GM18907 (cell line): ENCODE results near the gene NR6A1.

Experiments used
- ATAC-seq: cut with Tn5 transposase; IDR thresholded peaks from one replicate; pipeline ENCODE4 v1.9.1; 2021; ENCODE audit warnings: mild to moderate bottlenecking, moderate library complexity; ENCODE audit not compliant: unreplicated experiment

Gene NR6A1

DNA sequence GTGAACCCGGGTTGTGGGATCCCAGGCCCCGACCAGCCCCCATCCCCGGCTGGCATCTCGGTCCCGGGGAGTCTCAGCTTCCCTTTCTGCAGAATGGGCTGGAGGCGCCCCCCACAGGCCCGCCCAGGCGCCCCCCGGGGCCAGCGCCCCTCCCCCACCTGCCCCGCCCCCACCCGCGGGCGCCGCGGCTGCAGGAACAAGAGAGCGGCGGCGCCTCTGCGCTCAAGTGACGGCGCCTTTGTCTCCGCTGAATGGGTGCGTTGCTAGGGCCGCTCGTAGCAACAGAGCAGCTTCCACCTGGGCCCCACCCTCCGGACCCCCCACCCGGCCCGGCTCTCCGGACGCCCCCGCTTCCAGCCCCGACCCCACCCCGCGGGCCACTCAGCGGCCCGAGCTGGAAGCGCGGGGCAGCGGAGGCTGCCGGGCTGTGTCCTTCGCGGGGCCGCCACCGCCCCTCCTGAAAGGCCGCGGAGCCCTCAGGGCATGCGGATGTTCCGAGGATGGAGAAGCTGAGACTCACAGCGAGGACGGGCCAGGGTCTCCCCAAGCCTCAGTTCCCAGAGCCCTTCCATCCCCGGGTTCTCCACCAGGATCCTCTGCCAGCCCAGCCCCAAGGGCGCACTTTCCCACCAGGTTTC is 293.3 kb downstream of the NR6A1 start:
- ATAC-seq = no peak

DNA sequence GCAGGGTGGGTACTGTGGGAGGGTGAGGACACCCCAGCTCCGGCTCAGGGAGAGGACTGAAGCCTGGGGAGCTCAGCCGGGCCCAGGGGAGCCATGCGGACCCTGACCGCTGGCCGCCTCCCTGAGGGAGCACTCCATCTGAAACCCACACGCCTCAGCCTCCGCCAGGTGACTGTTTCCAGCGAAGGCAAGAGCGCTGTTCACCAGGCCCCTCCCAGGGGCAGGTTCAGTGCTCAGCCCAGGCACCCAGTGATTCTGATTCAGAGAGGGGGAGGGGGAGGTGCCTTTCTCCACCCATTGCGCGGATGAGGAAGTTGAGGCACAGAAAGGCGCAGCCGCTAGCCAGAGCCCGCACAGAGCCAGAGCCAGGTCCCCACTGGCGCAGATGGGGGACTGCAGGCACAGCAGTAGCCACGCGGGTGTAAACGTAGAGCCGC is 293.9 kb downstream of the NR6A1 start:
- no peak for ATAC-seq

DNA sequence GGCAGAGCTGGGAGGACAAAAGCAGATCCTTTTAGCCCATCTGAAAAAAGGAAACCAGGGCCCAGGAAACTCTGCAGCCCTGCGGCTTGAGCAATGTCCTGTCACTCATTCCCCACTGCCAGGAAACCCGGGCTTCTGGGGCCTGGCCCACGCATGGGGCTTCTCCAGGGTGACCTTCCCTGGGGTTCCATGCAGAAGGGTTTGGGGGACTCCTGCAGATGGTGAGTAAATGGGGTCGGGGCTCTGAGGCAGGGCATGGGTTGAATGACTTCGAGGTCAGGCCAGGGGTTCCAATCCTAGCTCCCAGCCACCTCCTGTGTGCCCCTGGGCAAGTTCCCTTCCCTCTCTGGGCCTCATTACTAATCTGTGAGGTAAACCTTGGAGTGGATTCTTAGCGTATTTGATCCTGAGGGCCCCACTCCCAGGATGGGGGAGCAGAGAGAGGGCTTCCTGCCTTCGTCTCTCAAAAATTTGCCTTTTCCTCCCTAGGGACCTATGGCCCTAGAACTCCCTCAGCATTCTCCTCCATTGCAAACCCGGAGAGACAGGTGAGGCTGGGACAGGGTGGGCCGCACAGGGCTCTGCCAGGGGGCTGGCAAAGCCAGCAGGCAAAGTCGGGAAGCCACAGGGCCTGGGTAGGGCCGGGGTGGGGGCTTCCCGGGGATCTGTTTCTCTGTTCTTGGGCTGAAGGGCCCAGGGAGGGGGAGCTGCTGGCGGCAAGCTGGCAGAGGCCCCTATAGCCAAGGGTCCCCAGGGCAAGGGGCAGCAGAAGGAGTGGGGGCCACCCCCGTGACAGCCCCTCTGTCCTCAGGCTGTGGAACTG is 295.0 kb downstream of the NR6A1 start:
- no peak for ATAC-seq

DNA sequence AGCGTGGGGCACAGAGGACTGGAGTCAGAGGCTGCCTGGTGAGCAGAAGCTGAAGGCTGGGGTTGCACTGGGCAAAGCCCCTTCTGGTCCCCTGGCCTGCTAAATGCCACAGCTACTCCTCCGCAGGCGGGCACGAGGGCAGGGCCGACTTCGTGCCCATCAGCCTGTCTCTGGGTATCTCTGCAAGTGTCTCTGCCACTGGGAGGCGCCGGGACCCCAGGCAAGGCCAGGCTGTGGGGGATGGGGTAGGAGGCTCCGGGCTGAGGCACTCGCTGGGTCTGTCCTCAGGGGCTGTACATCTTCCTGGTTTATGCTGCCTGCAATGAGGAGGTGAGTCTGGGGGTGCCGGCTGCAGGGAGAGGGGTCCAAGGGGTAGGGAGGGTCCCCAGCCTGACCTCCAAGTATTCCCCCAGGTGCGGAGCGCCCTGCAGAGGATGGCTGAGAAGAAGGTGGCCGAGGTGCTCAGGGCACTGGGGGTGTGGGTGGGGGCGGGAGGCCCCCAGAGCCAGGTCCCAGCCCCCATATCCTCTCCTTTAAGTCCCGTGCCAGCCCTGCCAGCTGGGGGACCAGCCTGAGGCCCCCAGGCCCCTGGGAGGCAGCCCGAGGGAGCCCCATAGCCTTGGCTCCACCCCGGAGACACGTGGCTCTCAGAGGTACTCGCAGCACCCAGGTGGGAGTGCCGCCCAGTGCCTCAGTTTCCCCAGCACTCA is 295.8 kb downstream of the NR6A1 start:
- ATAC-seq = no peak

DNA sequence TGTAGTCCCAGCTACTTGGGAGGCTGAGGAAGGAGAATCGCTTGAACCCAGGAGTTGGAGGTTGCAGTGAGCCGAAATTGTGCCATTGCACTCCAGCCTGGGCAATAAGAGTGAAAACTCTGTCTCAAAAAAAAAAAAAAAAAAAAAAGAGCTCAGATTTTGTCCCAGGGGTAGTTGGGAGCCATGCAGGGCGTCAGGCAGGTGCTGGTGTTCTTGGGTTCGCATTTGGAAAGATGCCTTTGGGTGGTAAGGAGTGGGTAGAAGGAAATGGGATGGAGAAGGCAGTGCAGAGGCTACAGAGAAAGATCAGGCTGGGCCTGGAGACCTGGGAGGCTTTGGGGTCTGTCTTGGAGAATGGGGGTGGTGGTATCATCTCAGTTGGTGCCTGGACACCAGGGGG is 297.0 kb downstream of the NR6A1 start:
- no peak for ATAC-seq

DNA sequence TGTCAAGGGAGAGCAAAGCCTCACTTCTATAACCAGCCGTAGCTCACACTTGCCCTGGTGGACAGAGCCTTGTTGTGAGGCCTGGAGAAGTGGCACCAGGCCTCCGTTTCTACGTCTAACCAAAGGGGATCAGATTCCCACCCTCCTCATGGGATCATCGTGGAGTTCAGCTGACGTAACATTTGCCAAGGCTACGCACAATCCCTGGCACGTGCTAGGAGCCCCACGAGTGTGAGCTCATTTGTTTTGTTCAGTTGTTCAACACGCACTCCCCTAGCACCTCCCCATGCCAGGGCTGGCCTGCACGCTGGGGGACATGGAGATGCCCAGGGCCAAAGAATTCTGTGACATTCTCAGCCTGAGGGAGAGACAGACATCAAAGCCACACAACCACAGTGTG is 297.8 kb downstream of the NR6A1 start:
- no peak for ATAC-seq

DNA sequence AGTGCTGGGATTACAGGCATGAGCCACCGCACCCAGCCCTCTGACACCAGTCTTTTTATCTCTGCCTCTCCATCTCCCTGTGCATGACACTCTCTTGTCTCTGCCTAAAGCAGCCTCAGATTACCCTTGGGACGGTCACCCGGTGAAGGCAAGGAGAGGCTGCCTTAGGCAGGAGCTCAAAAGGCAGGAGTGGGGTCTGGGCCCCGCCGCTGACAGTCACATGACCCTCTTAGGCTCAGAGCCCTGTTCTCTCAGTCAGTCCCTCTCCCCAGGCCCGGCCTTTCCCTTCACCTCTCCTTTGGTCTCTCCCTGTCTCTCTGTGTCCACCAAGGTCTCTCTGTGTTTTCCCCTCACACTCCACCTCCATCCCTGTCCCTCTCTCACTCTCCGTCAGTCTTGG is 298.3 kb downstream of the NR6A1 start:
- ATAC-seq = no peak

DNA sequence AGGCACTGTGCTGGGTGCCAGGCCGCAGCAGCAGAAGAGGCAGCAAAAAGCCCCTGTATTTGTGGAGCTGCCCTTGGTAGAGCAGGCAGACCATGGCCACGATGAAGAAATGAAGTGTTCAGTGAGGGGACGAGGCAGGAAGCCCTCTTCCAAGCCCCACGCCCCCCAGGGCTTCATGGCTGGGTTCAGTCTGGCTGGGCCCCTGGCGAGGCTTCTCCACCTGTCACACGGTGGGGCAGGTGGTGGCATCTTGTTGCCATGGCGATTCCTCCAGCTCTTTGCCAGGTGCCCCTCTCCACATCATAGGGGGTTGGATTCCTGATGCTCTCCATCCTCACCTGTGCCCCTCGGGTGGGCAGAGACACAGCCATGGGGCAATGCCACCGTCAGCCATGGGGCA is 299.4 kb downstream of the NR6A1 start:
- ATAC-seq = no peak

DNA sequence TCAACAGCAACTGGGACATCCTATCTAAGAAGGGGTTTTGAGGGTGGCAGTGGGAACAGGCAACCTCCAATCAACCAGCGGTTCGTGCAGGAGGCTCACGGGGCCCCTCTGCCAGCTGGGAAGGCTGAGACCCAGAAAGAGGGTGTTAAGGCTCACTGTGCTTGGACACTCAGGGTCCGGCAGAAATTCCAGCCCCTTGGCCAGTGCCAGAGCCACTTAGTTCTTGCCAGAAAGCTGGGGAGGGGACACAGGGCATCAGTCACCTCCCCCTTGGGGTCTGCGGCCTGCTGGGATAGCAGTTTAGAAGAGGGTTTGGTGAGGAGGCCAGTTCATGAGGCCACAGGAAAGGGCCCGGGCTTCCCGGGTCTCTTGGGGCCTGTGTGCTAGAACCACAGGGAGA is 300.4 kb downstream of the NR6A1 start:
- ATAC-seq = no peak

DNA sequence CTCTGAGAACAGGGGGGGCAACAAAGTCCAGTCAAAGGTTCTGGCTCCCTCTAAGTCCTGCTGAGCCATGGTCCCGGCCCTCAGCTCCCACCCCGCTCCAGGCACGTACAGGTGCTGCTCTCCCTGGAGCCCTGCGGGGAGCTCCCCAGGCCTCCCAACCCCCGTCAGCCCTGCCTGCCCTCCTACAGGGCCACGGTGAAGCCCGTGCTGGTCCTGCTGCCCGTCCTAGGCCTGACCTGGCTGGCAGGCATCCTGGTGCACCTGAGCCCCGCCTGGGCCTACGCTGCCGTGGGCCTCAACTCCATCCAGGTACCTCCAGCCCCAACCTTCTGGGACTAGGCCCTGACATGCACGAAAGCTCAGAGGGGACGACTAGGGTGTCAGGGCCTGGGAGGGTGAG is 300.8 kb downstream of the NR6A1 start:
- no peak for ATAC-seq

DNA sequence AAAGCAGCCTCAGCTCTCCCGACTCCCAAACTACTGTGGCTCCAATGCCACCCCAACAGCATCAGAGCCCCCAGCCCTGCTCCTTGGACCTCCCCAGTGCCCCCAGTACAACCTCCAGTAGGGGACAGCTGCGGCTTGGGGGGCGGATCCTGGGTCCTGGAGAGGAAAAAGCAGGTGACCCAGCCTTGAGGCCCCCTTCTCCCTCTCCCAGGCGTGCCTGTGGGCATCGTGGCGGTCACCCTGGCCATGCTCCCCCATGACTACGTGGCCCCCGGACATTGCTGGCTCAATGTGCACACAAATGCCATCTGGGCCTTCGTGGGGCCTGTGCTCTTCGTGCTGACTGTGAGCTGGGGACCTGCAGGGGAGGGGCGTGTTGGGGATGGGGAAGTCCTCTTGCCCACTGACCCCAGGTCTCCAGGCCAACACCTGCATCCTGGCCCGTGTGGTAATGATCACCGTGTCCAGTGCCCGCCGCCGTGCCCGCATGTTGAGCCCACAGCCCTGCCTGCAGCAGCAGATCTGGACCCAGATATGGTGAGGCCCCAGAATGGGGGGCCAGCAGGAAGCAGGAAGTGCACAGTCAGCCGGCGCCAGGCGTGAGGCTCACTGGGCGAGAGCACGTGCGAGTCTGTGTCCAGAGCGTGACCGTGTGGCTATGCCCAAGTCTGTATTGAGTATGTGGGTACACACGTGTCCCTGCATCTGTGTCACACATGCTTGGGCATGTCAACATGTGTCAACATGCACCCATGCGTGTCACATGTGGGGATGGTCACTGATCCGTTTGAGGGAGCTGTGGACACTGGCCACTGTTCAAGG is 301.9 kb downstream of the NR6A1 start:
- ATAC-seq = no peak

DNA sequence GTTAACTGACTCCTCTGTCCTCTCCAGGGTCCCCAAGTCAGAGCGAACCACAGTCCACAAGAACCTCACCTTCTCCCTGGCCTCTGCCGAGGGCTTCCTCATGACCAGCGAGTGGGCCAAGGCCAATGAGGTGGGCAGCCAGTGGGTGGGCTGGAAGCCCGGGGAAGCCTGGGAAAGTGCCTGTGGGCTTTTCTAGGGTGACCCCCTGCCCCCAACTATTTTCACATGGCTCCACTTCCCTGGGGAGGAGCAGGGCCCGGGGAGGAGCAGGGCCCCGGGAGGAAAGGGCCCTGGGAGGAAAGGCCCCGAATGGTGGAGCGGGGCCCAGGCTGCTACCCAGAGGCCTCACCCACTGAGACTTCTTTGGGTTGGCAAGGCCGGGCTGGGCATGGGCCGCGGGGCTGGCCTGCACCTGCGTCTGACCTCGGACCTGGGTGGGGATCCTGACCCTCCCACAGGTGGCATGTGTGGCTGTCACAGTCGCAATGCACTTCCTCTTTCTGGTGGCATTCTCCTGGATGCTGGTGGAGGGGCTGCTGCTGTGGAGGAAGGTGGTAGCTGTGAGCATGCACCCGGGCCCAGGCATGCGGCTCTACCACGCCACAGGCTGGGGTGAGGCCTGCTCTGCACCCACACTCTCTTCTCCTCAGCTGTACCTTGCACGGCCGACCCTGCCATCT is 302.9 kb downstream of the NR6A1 start:
- ATAC-seq = no peak

DNA sequence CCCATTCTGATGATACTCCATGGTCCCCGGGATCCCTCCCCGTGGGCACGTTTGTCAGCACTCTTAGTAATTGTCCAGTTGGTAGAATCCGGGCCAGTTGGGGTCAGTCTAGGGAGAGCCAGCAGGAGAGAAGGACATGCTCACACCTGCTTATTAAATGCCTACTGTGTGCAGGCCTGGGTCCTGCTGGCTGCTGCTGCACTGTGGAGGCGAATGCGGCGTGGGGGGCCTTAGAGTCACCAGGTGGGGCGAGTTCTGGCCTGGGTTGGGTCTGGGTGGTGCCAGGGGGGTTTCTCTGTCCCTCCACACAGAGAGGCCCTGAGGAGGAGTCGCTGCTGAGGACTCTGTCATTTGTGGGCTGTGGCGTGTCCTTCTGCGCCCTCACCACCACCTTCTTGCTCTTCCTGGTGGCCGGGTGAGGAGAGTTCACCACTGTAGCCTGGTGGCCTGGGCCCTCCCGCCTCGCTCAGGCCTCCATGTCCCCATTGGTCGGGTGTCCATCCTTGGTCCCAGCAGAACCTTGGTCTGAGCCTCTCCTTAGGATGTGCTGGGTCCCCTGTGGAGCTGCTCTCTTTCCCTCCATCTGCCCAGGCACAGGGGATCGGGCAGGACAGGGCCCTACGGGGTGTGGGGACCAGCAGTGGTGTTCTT is 303.6 kb downstream of the NR6A1 start:
- no peak for ATAC-seq
